A549 (cell line): Measurements from ENCODE around the gene ARID1B.

Experiments
- EHMT2 ChIP-seq: fragments of 200-600 bp; sonication (generic); IDR thresholded peaks from 2 replicates; pipeline ENCODE4 v1.6.1; 2016; ENCODE audit warnings: antibody characterized with exemption, low read depth, mild to moderate bottlenecking, moderate library complexity
- HDAC2 ChIP-seq: fragments of 200-600 bp; sonication (generic); IDR thresholded peaks from 2 replicates; pipeline ENCODE4 v1.6.1; 2016
- MAFK ChIP-seq: fragments of 450-650 bp; IDR thresholded peaks from 2 replicates; pipeline ENCODE4 v1.6.1; 2014; ENCODE audit not compliant: partially characterized antibody
- NPAS2 ChIP-seq: fragments of 250-450 bp; sonication (Bioruptor Pico); IDR thresholded peaks from 2 replicates; pipeline ENCODE4 v1.8.0; 2022; ENCODE audit warnings: mild to moderate bottlenecking, moderate library complexity, borderline replicate concordance
- POLR2A ChIP-seq: IDR thresholded peaks from 2 replicates; pipeline ENCODE4 v1.6.1; 2012; ENCODE audit warnings: mild to moderate bottlenecking, low read length
- RAD21 ChIP-seq, 2 experiments: fragments of >200 bp in 1 of 2; sonication (Bioruptor Twin) in 1 of 2; formaldehyde crosslinking in 1 of 2; IDR thresholded peaks in 1 of 2; conservative IDR thresholded peaks in 1 of 2; 2 replicates in 1 of 2; 3 replicates in 1 of 2; pipeline ENCODE4 v1.6.1; 2012 to 2018; ENCODE audit warnings: inconsistent platforms in 1 of 2
- SMC3 ChIP-seq: fragments of >200 bp; sonication (Bioruptor Twin); formaldehyde crosslinking; IDR thresholded peaks from 3 replicates; pipeline ENCODE4 v1.6.1; 2018; ENCODE audit warnings: inconsistent platforms
- TF ChIP-seq, protein P1 (sequence below): fragments of >200 bp; sonication (Bioruptor Twin); formaldehyde crosslinking; IDR thresholded peaks from 3 replicates; pipeline ENCODE4 v1.5.1; 2016
- TF ChIP-seq, protein P2 (sequence below): fragments of 200-600 bp; sonication (generic); IDR thresholded peaks from 2 replicates; pipeline ENCODE4 v1.6.1; 2016; ENCODE audit warnings: antibody characterized with exemption, mild to moderate bottlenecking, moderate library complexity
- TF ChIP-seq, protein P3 (sequence below): fragments of 450-650 bp; IDR thresholded peaks from 2 replicates; pipeline ENCODE4 v1.6.1; 2014; ENCODE audit warnings: antibody characterized with exemption

GRCh38 chr6:156816505-156816904 lies 39.3 kb downstream of the ARID1B start:
- TF ChIP-seq, protein P1, sequence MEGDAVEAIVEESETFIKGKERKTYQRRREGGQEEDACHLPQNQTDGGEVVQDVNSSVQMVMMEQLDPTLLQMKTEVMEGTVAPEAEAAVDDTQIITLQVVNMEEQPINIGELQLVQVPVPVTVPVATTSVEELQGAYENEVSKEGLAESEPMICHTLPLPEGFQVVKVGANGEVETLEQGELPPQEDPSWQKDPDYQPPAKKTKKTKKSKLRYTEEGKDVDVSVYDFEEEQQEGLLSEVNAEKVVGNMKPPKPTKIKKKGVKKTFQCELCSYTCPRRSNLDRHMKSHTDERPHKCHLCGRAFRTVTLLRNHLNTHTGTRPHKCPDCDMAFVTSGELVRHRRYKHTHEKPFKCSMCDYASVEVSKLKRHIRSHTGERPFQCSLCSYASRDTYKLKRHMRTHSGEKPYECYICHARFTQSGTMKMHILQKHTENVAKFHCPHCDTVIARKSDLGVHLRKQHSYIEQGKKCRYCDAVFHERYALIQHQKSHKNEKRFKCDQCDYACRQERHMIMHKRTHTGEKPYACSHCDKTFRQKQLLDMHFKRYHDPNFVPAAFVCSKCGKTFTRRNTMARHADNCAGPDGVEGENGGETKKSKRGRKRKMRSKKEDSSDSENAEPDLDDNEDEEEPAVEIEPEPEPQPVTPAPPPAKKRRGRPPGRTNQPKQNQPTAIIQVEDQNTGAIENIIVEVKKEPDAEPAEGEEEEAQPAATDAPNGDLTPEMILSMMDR = no peak
- TF ChIP-seq MAFK = no peak
- TF ChIP-seq POLR2A = no peak
- no peak for TF ChIP-seq EHMT2
- no peak for TF ChIP-seq SMC3
- TF ChIP-seq HDAC2 = no peak
- TF ChIP-seq, protein P2, sequence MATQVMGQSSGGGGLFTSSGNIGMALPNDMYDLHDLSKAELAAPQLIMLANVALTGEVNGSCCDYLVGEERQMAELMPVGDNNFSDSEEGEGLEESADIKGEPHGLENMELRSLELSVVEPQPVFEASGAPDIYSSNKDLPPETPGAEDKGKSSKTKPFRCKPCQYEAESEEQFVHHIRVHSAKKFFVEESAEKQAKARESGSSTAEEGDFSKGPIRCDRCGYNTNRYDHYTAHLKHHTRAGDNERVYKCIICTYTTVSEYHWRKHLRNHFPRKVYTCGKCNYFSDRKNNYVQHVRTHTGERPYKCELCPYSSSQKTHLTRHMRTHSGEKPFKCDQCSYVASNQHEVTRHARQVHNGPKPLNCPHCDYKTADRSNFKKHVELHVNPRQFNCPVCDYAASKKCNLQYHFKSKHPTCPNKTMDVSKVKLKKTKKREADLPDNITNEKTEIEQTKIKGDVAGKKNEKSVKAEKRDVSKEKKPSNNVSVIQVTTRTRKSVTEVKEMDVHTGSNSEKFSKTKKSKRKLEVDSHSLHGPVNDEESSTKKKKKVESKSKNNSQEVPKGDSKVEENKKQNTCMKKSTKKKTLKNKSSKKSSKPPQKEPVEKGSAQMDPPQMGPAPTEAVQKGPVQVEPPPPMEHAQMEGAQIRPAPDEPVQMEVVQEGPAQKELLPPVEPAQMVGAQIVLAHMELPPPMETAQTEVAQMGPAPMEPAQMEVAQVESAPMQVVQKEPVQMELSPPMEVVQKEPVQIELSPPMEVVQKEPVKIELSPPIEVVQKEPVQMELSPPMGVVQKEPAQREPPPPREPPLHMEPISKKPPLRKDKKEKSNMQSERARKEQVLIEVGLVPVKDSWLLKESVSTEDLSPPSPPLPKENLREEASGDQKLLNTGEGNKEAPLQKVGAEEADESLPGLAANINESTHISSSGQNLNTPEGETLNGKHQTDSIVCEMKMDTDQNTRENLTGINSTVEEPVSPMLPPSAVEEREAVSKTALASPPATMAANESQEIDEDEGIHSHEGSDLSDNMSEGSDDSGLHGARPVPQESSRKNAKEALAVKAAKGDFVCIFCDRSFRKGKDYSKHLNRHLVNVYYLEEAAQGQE = no peak
- TF ChIP-seq, protein P3, sequence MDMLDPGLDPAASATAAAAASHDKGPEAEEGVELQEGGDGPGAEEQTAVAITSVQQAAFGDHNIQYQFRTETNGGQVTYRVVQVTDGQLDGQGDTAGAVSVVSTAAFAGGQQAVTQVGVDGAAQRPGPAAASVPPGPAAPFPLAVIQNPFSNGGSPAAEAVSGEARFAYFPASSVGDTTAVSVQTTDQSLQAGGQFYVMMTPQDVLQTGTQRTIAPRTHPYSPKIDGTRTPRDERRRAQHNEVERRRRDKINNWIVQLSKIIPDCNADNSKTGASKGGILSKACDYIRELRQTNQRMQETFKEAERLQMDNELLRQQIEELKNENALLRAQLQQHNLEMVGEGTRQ = no peak
- no peak for TF ChIP-seq RAD21 (conservative IDR thresholded peaks at IDR 0.05 in 1 of 2, IDR thresholded peaks at IDR 0.05 in 1 of 2)
- no peak for TF ChIP-seq NPAS2 (CRISPR knock-in tag)
